Panc1 (cell line): ENCODE measurements around the gene ACIN1. TPM values are rescaled to one million over a fixed set of nuclear protein-coding genes. Genes with fewer than 3 reads are reported as not detected.

Experiments used
- ATAC-seq: fragments of 200-7000 bp; cut with Tn5 transposase; 2 replicates; pipeline ENCODE4 v1.9.1; 2020; ENCODE audit warnings: mild to moderate bottlenecking, moderate library complexity
- BruUV-seq: library from RNA; stranded (reverse); fragments of 400-500 nt; replicated peaks from 2 replicates; lab custom pipeline; 2021; lab: Mats Ljungman, UMichigan
- CTCF ChIA-PET: fragments of 300-600 bp; sonication (Branson Sonifier 250); formaldehyde crosslinking; loops from one replicate; lab custom pipeline; 2022; ENCODE audit warnings: antibody characterized with exemption; lab: Charles Lee
- POLR2A ChIA-PET: fragments of 300-600 bp; sonication (Branson Sonifier 250); formaldehyde crosslinking; loops from one replicate; lab custom pipeline; 2022; ENCODE audit warnings: antibody characterized with exemption; lab: Charles Lee
- DNase-seq: peaks from one replicate; pipeline ENCODE4 v3.0.0-alpha.2; 2010; ENCODE audit warnings: low read depth, low spot score
- H3K27ac ChIP-seq: 2 replicates; pipeline ENCODE4 v1.5.1; 2011; ENCODE audit warnings: mild to moderate bottlenecking, low read length, inconsistent platforms
- H3K27me3 ChIP-seq: fragments of 200-500 bp; sonication (Bioruptor generic); 2 replicates; pipeline ENCODE4 v1.6.0; 2014; ENCODE audit warnings: low read length, inconsistent platforms; ENCODE audit not compliant: control insufficient read depth, insufficient read depth
- H3K36me3 ChIP-seq: fragments of 200-500 bp; sonication (Bioruptor generic); 2 replicates; pipeline ENCODE4 v1.5.1; 2014; ENCODE audit warnings: inconsistent platforms, mild to moderate bottlenecking, low read length, moderate library complexity; ENCODE audit not compliant: control insufficient read depth, insufficient read depth
- H3K4me1 ChIP-seq: 2 replicates; pipeline ENCODE4 v1.5.1; 2011; ENCODE audit warnings: inconsistent platforms, mild to moderate bottlenecking, low read length, moderate library complexity; ENCODE audit not compliant: control insufficient read depth, insufficient read depth
- H3K4me3 ChIP-seq, 2 experiments: 2 replicates each; pipeline ENCODE4 v1.5.1; 2011 to 2012; ENCODE audit warnings: low read depth in 2 of 2, low read length in 2 of 2, mild to moderate bottlenecking in 2 of 2, inconsistent platforms in 1 of 2, moderate library complexity in 1 of 2
- H3K9me3 ChIP-seq: fragments of 200-500 bp; sonication (Bioruptor generic); 2 replicates; pipeline ENCODE4 v1.5.1; 2014; ENCODE audit warnings: low read depth, mild to moderate bottlenecking, inconsistent platforms, low read length, moderate library complexity; ENCODE audit not compliant: control insufficient read depth, insufficient read depth
- CTCF ChIP-seq: fragments of 450-650 bp; IDR thresholded peaks from 2 replicates; pipeline ENCODE4 v1.5.1; 2017; ENCODE audit warnings: mild to moderate bottlenecking
- POLR2AphosphoS5 ChIP-seq: IDR thresholded peaks from 2 replicates; pipeline ENCODE4 v1.6.1; 2012; ENCODE audit warnings: mild to moderate bottlenecking, low read depth, low read length, moderate library complexity
- REST ChIP-seq, 2 experiments: IDR thresholded peaks; 2 replicates each; pipeline ENCODE4 v1.6.1; 2011 to 2012; ENCODE audit warnings: low read depth in 2 of 2, control low read depth in 1 of 2, low read length in 1 of 2, mild to moderate bottlenecking in 1 of 2, moderate library complexity in 1 of 2; ENCODE audit not compliant: insufficient read depth in 1 of 2
- SIN3A ChIP-seq: IDR thresholded peaks from 2 replicates; pipeline ENCODE4 v1.6.1; 2012; ENCODE audit warnings: low read depth, mild to moderate bottlenecking, low read length, moderate library complexity, borderline replicate concordance; ENCODE audit not compliant: insufficient read depth
- TCF7L2 ChIP-seq: IDR thresholded peaks from 2 replicates; pipeline ENCODE4 v1.6.1; 2011; ENCODE audit warnings: mild to moderate bottlenecking, low read depth, low read length, inconsistent platforms
- in situ Hi-C: cut with HindIII; loops from 2 replicates; pipeline ENCODE4 v1.10.0; 2016; ENCODE audit warnings: low sequenced_read_pairs, low pct_unique_long_range_greater_than_20kb
- intact Hi-C: fragments of 100-400 bp; cut with micrococcal nuclease; formaldehyde crosslinking; loops from one replicate; pipeline ENCODE4 v1.10.0; 2022; ENCODE audit not compliant: unreplicated experiment
- total RNA-seq: library from RNA; stranded (reverse); gene quantifications from one replicate; pipeline ENCODE4 v1.2.1, GENCODE V29; 2021; ENCODE audit not compliant: unreplicated experiment

The ACIN1 gene
- total RNA-seq, 1 experiment from 2014 or later, result 162 TPM

GRCh38 chr14:23120541-23121251 is 25.8 kb upstream of the ACIN1 start:
- Histone ChIP-seq H3K27me3 (no peaks in the 10 kb centered on the region), H3K36me3 (no peaks in the 10 kb centered on the region), H3K4me1 (no peaks in the 10 kb centered on the region), H3K9me3 (no peaks in the 10 kb centered on the region), H3K4me3 (no peak overlapping the region), H3K27ac (no peak overlapping the region)
- POLR2A ChIA-PET, result no interaction called here
- in situ Hi-C loops (no loop called here), intact Hi-C loops (loop anchor here (1.0 kb wide), 1 partner anchor 67 kb away; no protein-coding TSS in a partner anchor)
- DNase-seq, result peak; percentile 72
- no peak for TF ChIP-seq POLR2AphosphoS5
- TF ChIP-seq CTCF, result peak; percentile 98
- no peak for TF ChIP-seq TCF7L2
- TF ChIP-seq SIN3A, result no peak
- no peak for TF ChIP-seq REST (IDR thresholded peaks at IDR 0.05; ENCODE audit: insufficient read depth in 1 of 2, low read depth in 2 of 2, low read length in 1 of 2)
- BruUV-seq, result no TSS peak
- peak; percentile 94 for ATAC-seq
- CTCF ChIA-PET, result interaction anchor here (0.6 to 3.2 kb wide), 16 partner anchors 25 to 405 kb away, joined by 3 to 30 read pairs (median 3); partner anchors contain the start of genes ACIN1, C14orf119 and SLC7A8

GRCh38 chr14:23119363-23120327 is 24.7 kb upstream of the ACIN1 start:
- ChIA-PET CTCF (interaction anchor here (0.7 to 3.2 kb wide), 4 partner anchors 62 to 149 kb away, joined by 3 to 30 read pairs (median 14); partner anchors contain the start of gene SLC7A8), POLR2A (no interaction called here)
- no peak overlapping the region for H3K27ac ChIP-seq
- TF ChIP-seq SIN3A, result no peak
- TF ChIP-seq CTCF, result no peak
- TF ChIP-seq POLR2AphosphoS5, result no peak
- no peak for TF ChIP-seq TCF7L2
- no peak for TF ChIP-seq REST (IDR thresholded peaks at IDR 0.05; ENCODE audit: insufficient read depth in 1 of 2, low read depth in 2 of 2, low read length in 1 of 2)
- H3K27me3 ChIP-seq, result no peaks in the 10 kb centered on the region
- H3K4me1 ChIP-seq, result no peaks in the 10 kb centered on the region
- H3K36me3 ChIP-seq, result no peaks in the 10 kb centered on the region
- no peaks in the 10 kb centered on the region for H3K9me3 ChIP-seq
- in situ Hi-C loops (no loop called here), intact Hi-C loops (loop anchor here (1.0 kb wide), 1 partner anchor 68 kb away; no protein-coding TSS in a partner anchor)
- DNase-seq (no peak), ATAC-seq (no peak)
- no peak overlapping the region for H3K4me3 ChIP-seq
- BruUV-seq, result no TSS peak
